NCI-H345 treated with DMSO at 0.1 percent for 48 hours (cell line): ENCODE results near the gene IGF2BP3.

Source experiments
- DNase-seq: peaks from one replicate; lab custom pipeline; 2025; ENCODE audit not compliant: unreplicated experiment; lab: John Stamatoyannopoulos, UW

The IGF2BP3 gene

GRCh38 chr7:23298885-23299769 is 171.2 kb downstream of the IGF2BP3 start, which contains the start of gene MALSU1:
MALSU1 (plus strand) TSS chr7:23299339; CDS start chr7:23299353, 14 bp downstream.
- DNase-seq, result peak; percentile 94

DNA sequence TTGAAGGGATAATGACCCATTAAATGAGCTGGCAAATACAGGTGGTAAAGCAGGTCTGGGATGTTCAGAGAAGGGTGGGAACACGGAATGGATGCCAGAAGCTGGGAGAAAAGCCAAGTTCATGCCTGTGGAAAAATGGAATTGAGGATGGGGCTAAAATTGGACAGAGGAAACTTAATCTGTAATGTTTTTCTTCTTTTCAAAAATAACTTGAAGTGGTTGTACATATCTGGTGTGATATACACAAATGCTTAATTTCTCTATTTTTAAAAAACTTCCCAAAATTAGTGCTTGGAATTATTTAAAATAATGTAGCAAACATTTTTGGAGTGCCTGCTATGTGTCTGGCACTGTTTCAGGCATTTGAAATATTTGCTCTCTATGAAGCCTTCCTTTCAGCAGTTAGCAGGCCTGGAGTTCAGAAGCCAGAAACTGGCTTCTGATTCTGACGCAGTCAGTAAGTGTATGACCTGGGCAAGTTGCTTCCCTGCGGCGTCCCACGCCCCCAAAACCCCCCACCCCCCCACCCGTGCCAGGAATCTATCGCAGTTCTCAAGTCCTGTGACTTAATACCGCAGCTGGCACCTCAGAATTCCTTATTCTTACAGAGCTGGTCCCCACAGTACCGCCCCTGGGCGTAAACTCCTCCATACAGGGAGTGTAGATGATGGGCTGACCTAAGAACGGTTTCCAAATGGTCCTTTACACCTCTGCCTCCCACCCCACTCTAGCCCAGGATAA is 172.0 kb downstream of the IGF2BP3 start:
- no peak for DNase-seq

DNA sequence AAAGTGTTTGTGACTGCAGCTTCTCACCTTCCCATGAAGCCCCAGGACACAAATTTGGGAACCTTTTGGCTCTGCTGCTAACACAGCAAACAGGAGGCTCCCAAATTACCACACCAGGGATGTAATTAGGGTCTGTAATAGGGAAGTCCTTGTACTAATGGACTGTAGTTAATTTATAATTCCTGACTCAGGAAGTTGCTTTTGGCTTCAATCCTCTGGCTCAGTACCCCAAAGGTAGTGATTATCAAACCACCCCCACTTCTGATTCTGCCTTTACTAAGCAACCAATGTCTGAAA is 174.9 kb downstream of the IGF2BP3 start:
- no peak for DNase-seq

- no peak for DNase-seq
These were observed 175.5 kb downstream of the IGF2BP3 start for GRCh38 chr7:23294549-23295400.

DNA sequence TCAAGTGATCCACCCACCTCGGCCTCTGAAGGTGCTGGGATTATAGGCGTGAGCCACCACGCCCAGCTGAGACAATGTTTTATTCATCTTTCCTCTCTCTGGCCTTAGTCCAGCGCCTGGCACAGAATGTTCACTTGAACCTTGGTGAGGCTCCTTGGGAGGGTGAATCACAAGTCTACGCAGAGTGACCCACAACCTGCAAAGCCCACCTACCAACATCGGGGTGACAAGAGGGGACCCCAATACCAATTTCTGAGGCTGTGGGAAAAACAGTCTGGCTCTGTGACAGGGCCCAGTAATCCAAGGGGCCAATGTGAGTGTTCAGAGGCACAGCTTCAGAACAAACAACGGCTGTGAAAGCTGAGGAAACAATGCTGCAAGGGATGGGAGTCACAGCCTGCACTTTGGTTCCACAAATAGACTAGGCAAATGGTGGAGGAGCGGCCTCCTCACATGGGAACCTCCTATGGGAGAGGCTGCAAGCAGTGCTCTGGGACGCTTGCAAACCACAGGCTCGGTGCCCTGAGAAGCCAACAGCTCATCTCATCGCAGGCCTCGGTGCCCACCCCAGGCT is 176.7 kb downstream of the IGF2BP3 start:
- no peak for DNase-seq

- no peak for DNase-seq
These were observed 177.7 kb downstream of the IGF2BP3 start for GRCh38 chr7:23292623-23293022.

DNA sequence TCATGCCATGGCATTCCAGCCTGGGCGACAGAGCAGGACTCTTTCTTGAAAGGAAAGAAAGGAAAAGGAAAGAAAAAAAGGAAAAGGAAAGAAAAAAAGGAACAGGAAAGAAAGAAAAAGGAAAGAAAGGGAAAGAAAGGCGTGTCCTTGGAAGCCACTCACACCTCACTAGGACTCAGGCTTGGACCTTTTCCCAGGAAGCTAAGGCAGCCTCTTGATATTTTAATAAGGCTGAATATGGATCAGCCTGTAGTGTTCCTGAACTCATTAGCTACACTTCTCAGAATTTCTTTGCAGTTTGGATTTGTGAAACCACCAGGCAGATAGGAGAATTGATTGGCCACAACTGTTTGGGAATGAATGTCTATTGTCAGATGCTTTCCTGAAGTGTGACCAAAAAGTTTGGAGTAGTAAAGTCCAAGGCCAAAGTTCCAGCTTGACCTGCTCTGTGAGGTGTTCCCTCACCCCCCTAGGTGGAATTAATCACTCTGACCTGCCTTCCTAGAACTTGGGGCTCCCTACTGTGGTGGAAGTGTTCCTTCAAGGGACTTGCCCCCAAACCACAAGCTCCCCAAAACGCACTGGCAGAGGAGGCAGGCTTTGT is 178.2 kb downstream of the IGF2BP3 start:
- DNase-seq, result no peak

- DNase-seq, result no peak
These were observed 179.3 kb downstream of the IGF2BP3 start for GRCh38 chr7:23290993-23291392.

GRCh38 chr7:23287612-23288011 is 182.7 kb downstream of the IGF2BP3 start:
- DNase-seq, result no peak

DNA sequence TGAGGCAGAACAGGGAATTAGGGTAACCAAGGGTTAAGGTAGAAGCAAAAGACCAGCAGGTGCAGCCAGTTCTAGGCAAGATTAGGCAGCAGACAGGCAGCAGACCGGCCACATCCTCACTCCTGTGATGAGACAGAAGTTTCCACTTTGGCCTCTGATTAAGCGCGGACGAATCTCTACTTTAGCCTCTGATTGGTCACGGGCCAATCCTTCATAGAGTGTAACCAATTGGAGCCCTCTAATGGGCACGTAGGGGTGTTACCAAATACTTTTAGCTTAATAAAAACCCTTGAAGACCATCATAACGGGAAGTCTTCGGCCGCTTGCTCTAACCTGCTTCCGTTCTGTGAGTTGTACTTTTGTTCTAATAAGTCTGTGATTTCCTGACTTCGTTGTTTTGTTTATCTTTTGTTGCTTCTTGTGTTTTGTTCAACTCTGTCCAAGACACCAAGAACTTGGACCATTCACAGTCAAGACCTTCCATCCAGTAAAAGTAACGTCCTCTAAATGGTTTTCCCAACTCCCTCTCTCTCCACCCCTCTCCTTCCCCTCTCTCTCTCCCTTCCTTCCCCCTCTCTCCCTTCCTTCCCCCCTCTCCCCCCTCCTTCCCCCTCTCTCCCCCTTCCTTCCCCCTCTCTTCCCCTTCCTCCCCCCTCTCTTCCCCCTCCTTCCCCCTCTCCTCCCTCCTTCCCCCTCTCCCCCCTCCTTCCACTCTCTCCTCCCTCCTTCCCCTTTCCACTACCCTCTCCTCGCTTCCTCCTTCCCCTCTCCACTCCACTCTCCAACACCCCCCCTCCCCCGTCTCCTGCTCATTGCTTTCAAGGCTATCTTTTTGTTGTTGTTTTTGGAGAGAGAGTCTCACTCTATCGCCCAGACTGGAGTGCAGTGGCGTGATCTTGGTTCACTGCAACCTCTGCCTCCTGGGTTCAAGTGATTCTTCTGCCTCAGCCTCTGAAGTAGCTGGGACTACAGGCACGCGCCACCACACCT is 184.3 kb downstream of the IGF2BP3 start:
- DNase-seq, result no peak

GRCh38 chr7:23284871-23285270 is 185.4 kb downstream of the IGF2BP3 start:
- no peak for DNase-seq

DNA sequence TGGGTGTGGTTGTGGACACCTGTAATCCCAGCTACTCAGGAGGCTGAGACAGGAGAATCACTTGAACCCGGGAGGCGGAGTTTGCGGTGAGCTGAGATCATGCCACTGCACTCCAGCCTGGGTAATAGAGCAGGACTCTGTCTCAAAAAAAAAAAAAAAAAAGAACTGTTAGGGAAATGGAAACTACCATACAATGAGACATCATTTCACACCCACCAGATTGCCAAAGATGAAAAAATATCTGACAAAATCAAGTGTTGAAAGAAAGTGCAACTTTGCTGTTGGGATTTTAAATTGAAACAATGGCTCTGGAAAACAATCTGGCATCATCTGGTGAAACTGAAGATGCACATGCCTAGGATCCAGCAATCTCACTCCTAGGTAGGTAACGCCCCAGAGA is 187.2 kb downstream of the IGF2BP3 start:
- no peak for DNase-seq

GRCh38 chr7:23279819-23280525 is 190.3 kb downstream of the IGF2BP3 start:
- DNase-seq, result no peak

DNA sequence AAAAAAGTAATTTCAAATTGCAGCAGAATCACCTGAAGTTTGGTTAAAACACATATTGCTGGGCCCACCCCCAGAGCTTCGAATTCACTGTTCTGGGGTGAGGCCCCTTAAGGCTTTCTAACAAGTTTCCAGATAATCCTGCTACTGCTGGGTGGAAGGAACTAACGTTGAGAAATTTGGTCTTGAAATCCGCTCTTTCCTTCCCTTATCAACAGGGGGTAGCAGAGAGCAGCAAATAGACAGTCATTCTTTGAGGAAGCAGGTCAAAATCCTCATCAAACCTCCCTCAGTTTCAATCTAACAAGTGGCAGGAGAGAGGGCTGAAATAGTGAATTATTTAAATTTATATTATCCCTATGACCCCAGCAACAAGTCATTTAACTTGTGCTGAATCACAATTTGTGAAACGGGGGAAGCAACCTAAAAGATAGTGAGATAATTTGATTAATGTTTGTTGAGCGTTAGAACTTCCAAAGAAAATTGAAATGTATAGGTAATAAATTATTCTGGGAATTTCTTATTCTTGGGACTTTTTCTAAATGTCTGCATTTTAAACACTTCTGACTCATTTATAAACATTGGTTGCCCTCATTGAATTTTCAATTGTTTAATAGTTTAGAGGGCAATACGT is 192.8 kb downstream of the IGF2BP3 start:
- peak; percentile 26 for DNase-seq

GRCh38 chr7:23276947-23277346 is 193.3 kb downstream of the IGF2BP3 start:
- DNase-seq, result no peak

GRCh38 chr7:23276376-23276775 is 193.9 kb downstream of the IGF2BP3 start:
- DNase-seq, result no peak

- no peak for DNase-seq
These were observed 194.4 kb downstream of the IGF2BP3 start for GRCh38 chr7:23275912-23276311.

- DNase-seq, result peak; percentile 86
These were observed 197.1 kb downstream of the IGF2BP3 start for GRCh38 chr7:23273141-23273599.
